Lower lobe of right lung (tissue), 2 donors: ENCODE results near the gene GTSE1. TPM values are rescaled to one million over a fixed set of nuclear protein-coding genes. Genes with fewer than 3 reads are reported as not detected.
A peak's percentile ranks its signal among the peaks of the same experiment; 100 is the strongest.

Source experiments
- ATAC-seq, 2 donors: fragments of 200-7000 bp; cut with Tn5 transposase; one replicate each; pipeline ENCODE4 v1.9.1; 2020 to 2022; ENCODE audit warnings: mild to moderate bottlenecking in 2 of 2, moderate library complexity in 2 of 2
- DNase-seq: peaks from one replicate; pipeline ENCODE4 v3.0.0-alpha.2; 2020
- H3K27ac ChIP-seq: fragments of 200-600 bp; one replicate; pipeline ENCODE4 v1.8.0; 2022
- H3K27me3 ChIP-seq: fragments of 200-600 bp; one replicate; pipeline ENCODE4 v1.8.0; 2022; ENCODE audit warnings: low read depth
- H3K36me3 ChIP-seq: fragments of 200-600 bp; one replicate; pipeline ENCODE4 v1.8.0; 2022; ENCODE audit warnings: mild to moderate bottlenecking
- H3K4me1 ChIP-seq: fragments of 200-600 bp; one replicate; pipeline ENCODE4 v1.8.0; 2022
- H3K4me3 ChIP-seq: fragments of 200-600 bp; one replicate; pipeline ENCODE4 v1.8.0; 2022; ENCODE audit warnings: mild to moderate bottlenecking
- H3K9me3 ChIP-seq: fragments of 200-600 bp; one replicate; pipeline ENCODE4 v1.8.0; 2022
- CTCF ChIP-seq: fragments of 200-600 bp; IDR thresholded peaks from one replicate; pipeline ENCODE4 v1.8.0; 2022; ENCODE audit warnings: antibody characterized with exemption, mild to moderate bottlenecking
- intact Hi-C: fragments of 100-400 bp; cut with DNase I; formaldehyde crosslinking; loops from one replicate; pipeline ENCODE4 v1.11.0; 2022
- total RNA-seq: library from RNA; stranded (reverse); fragmentation: NEBNext Ultra II Directional; extraction: Animal tissue kit (Norgen Biotek cat#: 25700); gene quantifications from one replicate; pipeline ENCODE4 v1.2.1, GENCODE V29; 2021
- donor health status: DM: no; HTN: yes; CAD: no; lungs with severe emphysema.

GTSE1 gene
- total RNA-seq, 1 donor from 2014 or later = 1.4 TPM

DNA sequence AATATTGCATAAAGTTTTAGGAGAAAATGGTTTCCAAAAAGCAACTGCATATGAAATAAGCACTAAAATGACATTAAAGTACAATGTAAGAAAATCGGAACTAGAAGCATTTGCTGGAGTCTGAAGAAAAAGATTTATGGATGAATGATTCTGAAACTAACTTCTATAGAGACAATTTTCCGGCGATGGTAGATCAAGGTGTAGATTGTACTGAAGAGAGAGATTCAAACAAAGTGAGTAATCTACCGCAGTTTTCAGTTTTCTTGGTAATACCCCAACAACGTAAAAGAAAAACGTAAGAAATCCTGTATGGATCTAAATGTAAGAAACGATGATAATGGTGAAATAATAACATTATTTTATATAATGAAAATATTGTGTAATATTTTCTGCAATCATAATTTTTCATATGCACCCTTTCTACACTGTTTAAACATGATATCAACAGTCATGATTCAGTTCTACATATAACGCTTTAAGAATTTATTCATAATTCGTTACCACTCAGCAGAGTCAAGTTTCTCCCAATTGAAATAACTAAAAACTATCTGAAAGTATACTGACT, 44.8 kb upstream of the GTSE1 start:
- H3K4me1 ChIP-seq = peaks cover 21% of the 10 kb centered on the region
- intact Hi-C loops = no loop called here
- no peaks in the 10 kb centered on the region for H3K36me3 ChIP-seq
- no peak overlapping the region for H3K27ac ChIP-seq
- no peak for TF ChIP-seq CTCF
- H3K9me3 ChIP-seq = no peaks in the 10 kb centered on the region
- H3K27me3 ChIP-seq = no peaks in the 10 kb centered on the region
- no peak overlapping the region for H3K4me3 ChIP-seq
- DNase-seq (no peak), ATAC-seq (no peak)

DNA sequence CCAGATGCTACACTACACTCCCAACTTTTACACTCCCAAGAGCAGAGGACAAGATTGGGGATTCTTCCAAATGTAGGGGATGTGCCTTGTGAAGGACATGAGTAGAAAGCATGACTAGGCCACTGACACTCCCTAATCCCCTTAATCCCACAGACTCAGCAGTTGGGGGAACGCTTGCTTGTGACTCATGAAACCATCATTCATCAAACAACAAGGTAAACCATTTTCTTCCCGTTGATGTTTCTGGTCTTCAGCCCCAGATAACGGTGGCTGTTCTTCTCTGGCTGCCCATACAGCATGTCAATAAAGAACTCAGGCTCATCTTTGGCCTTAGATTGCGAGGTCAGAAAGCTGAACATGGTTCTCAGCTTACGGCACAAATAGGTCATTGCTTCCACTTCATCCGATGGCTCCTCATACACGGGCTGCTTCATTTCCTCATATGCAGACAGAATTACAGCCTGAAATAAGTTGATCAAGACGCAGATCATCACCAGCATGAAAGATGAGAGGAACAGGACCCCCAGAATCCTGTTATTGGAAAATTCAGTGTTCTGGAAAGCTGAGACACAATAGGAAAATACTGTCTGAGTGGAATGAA, 40.2 kb upstream of the GTSE1 start:
- Histone ChIP-seq H3K4me3 (no peak overlapping the region), H3K27me3 (no peaks in the 10 kb centered on the region), H3K4me1 (peaks cover under 1% of the 10 kb centered on the region), H3K36me3 (no peaks in the 10 kb centered on the region), H3K27ac (no peak overlapping the region), H3K9me3 (no peaks in the 10 kb centered on the region)
- intact Hi-C loops = no loop called here
- no peak for ATAC-seq
- no peak for DNase-seq
- TF ChIP-seq CTCF = no peak

DNA sequence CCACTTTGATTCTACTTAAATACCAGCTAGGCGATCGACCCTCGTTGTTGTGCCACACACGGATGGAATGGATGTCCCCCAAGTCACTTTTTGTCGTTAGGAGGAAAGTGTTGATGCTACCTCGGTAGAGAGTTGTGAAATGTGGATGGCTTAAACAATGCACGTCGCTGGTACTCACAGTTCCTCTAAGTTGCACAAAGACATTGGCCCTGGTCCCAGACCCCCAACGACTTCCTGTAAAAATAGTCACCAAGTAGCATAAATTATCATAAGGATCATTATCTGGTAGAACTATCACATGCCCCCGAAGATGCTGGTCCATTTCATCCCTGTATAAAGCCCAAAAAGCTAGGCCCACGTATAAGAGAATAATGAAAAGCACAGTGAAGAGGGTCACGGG, 37.3 kb upstream of the GTSE1 start:
- intact Hi-C loops = no loop called here
- peaks cover 3% of the 10 kb centered on the region for H3K4me1 ChIP-seq
- H3K4me3 ChIP-seq = no peak overlapping the region
- DNase-seq = no peak
- H3K36me3 ChIP-seq = no peaks in the 10 kb centered on the region
- no peak for ATAC-seq
- H3K27me3 ChIP-seq = peaks cover 10% of the 10 kb centered on the region
- no peak overlapping the region for H3K27ac ChIP-seq
- TF ChIP-seq CTCF = no peak
- no peaks in the 10 kb centered on the region for H3K9me3 ChIP-seq

DNA sequence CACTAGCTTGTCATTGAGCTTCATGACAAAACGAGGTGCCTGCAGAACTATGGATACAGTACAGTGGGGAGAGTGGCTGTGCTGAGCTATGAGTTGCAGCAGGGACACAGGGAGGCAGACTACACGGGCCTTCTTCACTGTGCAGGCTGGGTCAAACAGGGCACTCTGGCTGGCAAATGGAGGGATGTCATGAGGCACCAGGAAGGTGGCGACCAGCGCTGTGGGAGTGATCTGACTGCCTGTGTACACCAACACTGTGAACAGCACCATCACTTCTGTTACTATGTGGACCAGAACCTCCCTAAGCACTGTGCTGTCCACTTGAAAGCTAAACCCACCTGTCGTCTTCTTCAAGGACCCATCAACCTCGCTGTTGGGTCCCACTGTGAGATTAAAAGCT, 36.6 kb upstream of the GTSE1 start:
- no peaks in the 10 kb centered on the region for H3K36me3 ChIP-seq
- H3K9me3 ChIP-seq = no peaks in the 10 kb centered on the region
- no peak for TF ChIP-seq CTCF
- peaks cover 3% of the 10 kb centered on the region for H3K4me1 ChIP-seq
- H3K27me3 ChIP-seq = peaks cover 10% of the 10 kb centered on the region
- no peak overlapping the region for H3K4me3 ChIP-seq
- intact Hi-C loops = no loop called here
- no peak overlapping the region for H3K27ac ChIP-seq
- DNase-seq (no peak), ATAC-seq (no peak)

- H3K4me1 ChIP-seq = peaks cover 11% of the 10 kb centered on the region
- peak overlapping the region; percentile 32 for H3K4me3 ChIP-seq
- intact Hi-C loops = no loop called here
- ATAC-seq = peak; percentile 65 to 67
- H3K36me3 ChIP-seq = no peaks in the 10 kb centered on the region
- H3K27me3 ChIP-seq = peaks cover 10% of the 10 kb centered on the region
- no peaks in the 10 kb centered on the region for H3K9me3 ChIP-seq
- peak; percentile 84 for DNase-seq
- no peak overlapping the region for H3K27ac ChIP-seq
- TF ChIP-seq CTCF = peak; percentile 40
These were observed 34.0 kb upstream of the GTSE1 start for GRCh38 chr22:46262449-46263215.
